HG02840 (cell line): ENCODE measurements around the gene STX8.
"Not testable (repeated sequence)": the region's sequence is repeated elsewhere in the genome, so short reads cannot be mapped to it uniquely, and the experiment has no call there.

Experiments used
- ATAC-seq: cut with Tn5 transposase; IDR thresholded peaks from one replicate; pipeline ENCODE4 v1.9.1; 2021; ENCODE audit warnings: mild to moderate bottlenecking, moderate library complexity, moderate number of reproducible peaks; ENCODE audit not compliant: unreplicated experiment, low FRiP score

The STX8 gene

GRCh38 chr17:9360677-9361081 lies 214.9 kb downstream of the STX8 start:
- ATAC-seq, result no peak

- ATAC-seq, result no peak
Measured at GRCh38 chr17:9356488-9356911, 219.1 kb downstream of the STX8 start.

DNA sequence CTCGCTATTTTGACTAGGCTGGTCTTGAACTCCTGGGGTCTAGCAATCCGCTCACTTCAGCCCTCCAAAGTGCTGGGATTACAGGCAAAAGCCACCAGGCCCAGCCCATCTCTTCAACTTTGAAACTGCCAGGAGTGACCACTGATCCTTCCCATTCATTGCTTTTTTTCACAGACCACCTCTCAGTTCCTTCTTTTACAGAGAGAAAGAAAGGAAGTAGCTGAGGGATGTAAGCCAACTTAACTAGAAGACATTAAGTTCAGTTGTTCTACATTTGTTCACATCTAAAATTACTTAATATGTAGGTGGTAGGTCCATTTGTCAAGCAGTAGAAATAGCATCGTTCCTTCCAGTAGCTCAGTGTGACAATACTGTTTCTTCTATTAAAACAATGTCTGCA lies 219.8 kb downstream of the STX8 start:
- no peak for ATAC-seq

GRCh38 chr17:9355231-9355630 lies 220.4 kb downstream of the STX8 start:
- ATAC-seq, result not testable (repeated sequence)

GRCh38 chr17:9350080-9350479 lies 225.5 kb downstream of the STX8 start:
- ATAC-seq, result no peak

GRCh38 chr17:9346296-9346926 lies 229.2 kb downstream of the STX8 start:
- no peak for ATAC-seq

- no peak for ATAC-seq
Measured at GRCh38 chr17:9343516-9343915, 232.1 kb downstream of the STX8 start.

DNA sequence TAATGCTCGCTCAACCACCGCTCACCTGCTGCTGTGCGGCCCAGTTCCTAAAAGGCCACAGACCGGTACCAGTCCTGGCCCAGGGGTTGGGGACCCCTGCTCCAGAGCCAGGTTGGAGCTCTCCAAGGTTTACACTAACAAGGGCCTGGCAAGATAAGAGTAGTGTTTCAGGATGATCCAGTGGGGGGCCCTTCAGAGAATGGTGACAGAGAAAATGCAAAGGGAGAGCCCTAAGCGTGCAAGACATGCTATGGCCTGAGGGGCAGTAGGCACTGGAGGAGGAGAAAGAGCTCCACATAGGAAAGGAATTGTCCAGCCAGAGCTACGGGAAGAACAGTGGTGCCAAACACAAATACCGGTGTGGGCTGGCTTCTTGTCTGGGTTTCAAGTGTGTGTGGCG lies 233.4 kb downstream of the STX8 start:
- no peak for ATAC-seq

DNA sequence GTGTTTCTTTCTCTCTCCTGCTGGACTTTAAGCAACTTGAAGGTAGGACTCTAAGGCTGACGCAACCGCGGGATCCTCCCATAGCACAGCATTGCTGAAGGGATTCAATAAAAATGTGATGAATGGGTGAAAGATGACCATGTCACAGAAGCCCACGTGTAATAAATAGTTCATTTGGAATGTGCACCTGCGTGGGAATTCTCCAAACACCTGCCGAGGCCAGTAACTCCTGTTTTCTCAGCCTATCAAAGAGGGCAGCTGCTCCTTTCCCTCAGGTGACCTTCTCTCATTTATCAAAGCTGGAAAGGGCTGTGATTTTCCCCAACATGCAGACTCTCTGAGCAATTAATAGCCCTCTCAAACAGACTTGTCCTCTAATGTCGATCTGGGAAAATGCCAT lies 235.7 kb downstream of the STX8 start:
- ATAC-seq, result no peak

DNA sequence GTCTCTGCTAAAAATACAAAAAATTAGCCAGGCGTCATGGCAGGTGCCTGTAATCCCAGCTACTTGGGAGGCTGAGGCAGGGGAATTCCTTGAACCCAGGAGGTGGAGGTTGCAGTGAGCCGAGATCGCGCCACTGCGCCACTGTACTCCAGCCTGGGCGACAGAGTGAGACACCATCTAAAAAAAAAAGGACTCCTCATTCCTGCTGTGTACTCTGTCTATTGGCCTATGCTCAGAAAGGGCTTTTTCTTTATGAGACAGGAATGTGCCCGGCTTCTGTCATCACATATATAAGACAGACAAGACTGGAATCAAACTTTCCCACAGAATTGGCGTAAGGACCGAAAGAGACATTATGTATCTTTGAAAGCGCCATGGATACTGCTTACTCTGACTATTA lies 236.1 kb downstream of the STX8 start:
- not testable (repeated sequence) for ATAC-seq

- no peak for ATAC-seq
Measured at GRCh38 chr17:9336817-9337216, 238.8 kb downstream of the STX8 start.

GRCh38 chr17:9334536-9335446 lies 240.8 kb downstream of the STX8 start:
- ATAC-seq, result no peak

DNA sequence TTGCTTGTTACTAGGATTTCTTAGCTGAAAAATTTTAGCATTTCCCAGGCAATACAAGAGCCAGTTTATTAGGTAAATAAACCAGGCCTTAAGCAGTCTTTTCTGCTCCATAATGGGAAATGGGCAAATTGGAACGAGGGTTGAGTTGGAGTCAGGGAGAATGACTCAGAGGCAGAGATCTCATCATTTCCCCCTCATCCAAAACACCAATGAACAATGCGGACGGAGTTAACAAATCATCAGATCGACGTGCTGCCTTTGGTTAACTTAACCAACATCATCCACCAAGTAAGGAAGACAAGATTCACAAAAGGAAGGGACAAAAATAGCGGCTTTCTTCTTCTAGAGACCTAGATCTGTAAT lies 243.5 kb downstream of the STX8 start:
- ATAC-seq, result no peak

DNA sequence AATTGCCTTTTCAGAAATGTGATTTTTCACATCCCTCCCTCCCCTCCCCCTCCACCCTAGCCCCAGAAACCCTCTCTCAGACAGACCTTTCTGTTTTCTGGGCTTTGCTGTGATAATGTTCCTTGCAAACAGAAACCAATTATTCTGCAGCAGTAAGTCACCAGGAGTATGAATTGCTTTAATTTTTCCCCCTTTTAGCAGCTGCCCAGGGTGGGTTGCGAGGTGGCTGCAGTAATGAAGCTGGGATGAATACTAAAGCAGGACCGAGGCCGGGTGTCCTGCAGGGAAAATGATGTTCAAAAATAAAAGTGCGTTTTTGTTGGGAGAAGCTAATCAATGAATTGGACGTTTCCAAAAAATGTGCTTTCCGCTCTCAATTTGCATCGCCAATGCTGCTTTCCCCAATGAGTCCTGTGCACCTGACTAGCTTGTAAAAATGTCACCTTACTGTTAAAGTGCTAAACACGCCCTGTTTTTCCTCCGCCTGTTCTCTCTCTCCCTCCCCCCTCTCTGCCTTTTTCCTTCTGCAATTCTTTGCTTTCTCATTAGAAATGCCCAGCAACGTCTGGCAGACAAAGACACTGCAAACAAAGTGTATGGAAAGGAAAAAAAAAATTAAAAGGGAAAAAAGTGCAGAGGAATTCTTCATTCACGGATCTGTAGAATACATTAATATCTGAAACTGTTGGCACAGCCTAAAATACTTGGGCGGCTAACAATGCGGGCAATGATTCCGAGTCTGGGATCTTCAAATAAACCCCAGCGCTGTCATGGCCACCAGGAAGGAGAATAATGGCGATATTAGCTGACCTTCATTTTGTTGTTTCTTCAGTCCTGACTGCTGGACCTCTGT lies 244.1 kb downstream of the STX8 start:
- no peak for ATAC-seq

GRCh38 chr17:9330611-9331271 lies 244.9 kb downstream of the STX8 start:
- no peak for ATAC-seq

DNA sequence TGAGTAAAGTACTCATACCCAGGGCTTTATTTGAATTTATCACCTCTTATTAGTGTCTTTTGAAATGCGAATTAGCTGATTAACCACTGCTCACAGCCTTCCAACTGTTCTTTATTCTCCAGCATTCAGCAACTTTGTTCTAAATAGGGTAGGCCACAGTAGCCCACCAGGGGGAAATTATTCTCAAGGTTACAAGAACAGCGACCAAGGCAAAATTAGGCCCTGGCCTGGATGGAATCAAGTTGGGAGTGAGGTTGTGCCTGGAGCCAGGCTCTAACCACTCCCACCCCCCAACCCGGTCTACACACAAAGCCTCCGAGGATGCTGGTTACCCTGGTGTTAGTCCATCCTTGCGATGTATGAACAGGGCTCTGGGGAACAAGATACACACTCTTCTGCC lies 245.5 kb downstream of the STX8 start:
- no peak for ATAC-seq

DNA sequence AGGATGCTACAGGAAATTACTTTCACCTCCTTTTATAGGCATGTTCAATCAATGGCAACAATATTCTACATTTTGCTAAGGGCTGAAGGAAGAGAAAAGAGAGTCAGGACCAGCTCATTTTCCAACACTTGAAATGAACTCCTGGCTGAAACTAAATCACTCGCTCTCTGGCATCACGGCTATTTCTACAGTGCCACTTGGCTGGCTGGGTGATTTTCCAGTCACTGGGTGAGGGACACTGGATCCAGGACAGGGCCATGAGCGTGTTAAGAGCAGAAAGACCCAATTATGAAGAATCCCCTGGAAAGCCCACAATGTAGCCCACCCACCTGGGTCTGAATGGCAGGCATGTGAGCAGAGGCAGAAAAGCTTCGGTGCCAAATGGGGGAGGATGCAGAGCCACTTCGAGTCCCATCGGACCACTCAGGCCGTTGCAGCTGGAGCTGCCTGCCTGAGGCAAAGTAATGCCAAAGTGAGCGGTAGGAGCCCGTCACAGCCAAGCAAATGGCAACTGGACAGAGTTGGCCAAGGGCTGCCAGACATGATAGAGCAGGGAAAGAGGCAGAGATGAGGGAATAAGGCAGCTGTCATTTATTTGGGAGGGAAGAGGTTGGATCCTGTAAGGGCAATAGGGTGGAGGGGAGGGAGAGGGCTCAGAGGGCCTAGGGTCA lies 246.2 kb downstream of the STX8 start:
- ATAC-seq, result no peak

- no peak for ATAC-seq
Measured at GRCh38 chr17:9324864-9325263, 250.8 kb downstream of the STX8 start.

DNA sequence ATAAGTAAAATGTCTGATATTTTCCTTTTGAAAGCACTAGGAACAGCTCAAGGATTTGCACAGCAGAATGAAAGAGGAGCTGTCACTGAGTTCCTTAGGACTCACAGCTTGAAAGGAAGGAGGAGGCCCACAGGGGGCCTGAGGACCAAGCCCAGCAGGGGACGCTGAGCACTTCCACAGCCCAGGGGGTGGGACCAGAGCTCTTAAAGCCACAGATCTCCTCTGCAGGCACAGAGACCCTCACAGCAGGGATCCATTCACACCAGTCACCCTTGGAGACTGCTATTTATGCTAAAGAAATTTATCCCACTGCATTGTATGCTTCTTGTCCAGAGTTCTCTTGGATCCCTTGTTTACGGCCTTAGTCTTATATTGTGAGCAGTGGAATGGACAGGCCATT lies 253.3 kb downstream of the STX8 start:
- no peak for ATAC-seq

- ATAC-seq, result no peak
Measured at GRCh38 chr17:9321890-9322289, 253.7 kb downstream of the STX8 start.
